Activated T-cell treated with anti-CD3 and anti-CD28 coated beads, Interleukin-2, amount 50 U/mL, for 72 hours (primary cell): ENCODE results near the gene PRKRIP1. TPM values are rescaled to one million over a fixed set of nuclear protein-coding genes. Genes with fewer than 3 reads are reported as not detected.
A peak's percentile ranks its signal among the peaks of the same experiment; 100 is the strongest.
"Not testable (repeated sequence)": the region's sequence is repeated elsewhere in the genome, so short reads cannot be mapped to it uniquely, and the experiment has no call there.

Experiments used
- ATAC-seq, 2 donors: fragments of 150-1000 bp; cut with Tn5 transposase; replicated peaks in 1 of 2; 2 replicates each; pipeline ENCODE4 v1.10.0; 2021; ENCODE audit warnings: moderate library complexity in 2 of 2, mild to moderate bottlenecking in 1 of 2
- DNase-seq, 2 donors: peaks; one replicate each; pipeline ENCODE4 v3.0.0; 2021 to 2022; ENCODE audit warnings: mixed read lengths in 1 of 2
- H3K27ac Mint-ChIP-seq: one replicate; pipeline ENCODE4 v1.8.0; 2022; ENCODE audit warnings: mild to moderate bottlenecking, moderate library complexity, mixed read lengths
- H3K27me3 Mint-ChIP-seq: one replicate; pipeline ENCODE4 v1.8.0; 2022; ENCODE audit warnings: low read depth, mixed read lengths
- H3K36me3 Mint-ChIP-seq, 2 donors: one replicate each; pipeline ENCODE4 v1.8.0; 2022; ENCODE audit warnings: mixed read lengths in 2 of 2, mild to moderate bottlenecking in 1 of 2; ENCODE audit not compliant: insufficient read depth in 2 of 2
- H3K4me1 Mint-ChIP-seq: one replicate; pipeline ENCODE4 v1.8.0; 2022; ENCODE audit warnings: low read depth, mixed read lengths
- H3K4me3 Mint-ChIP-seq, 2 donors: one replicate each; pipeline ENCODE4 v1.8.0; 2022; ENCODE audit warnings: mild to moderate bottlenecking in 2 of 2, mixed read lengths in 2 of 2, moderate library complexity in 2 of 2
- H3K9me3 Mint-ChIP-seq, 2 donors: one replicate each; pipeline ENCODE4 v1.8.0; 2022; ENCODE audit warnings: mixed read lengths in 2 of 2
- total RNA-seq, 2 donors: library from RNA; stranded (reverse); gene quantifications; one replicate each; pipeline ENCODE4 v1.2.3, GENCODE V29; 2022

Gene PRKRIP1
- total RNA-seq, 2 donors from 2014 or later = 30.6 to 35.7 TPM

- peaks cover 3 to 10% of the 10 kb centered on the region in 2 donors for H3K36me3 Mint-ChIP-seq
- H3K9me3 Mint-ChIP-seq = no peaks in the 10 kb centered on the region
- H3K27me3 Mint-ChIP-seq = no peaks in the 10 kb centered on the region
- DNase-seq = no peak
- no peak overlapping the region for H3K27ac Mint-ChIP-seq
- no peak for ATAC-seq
- H3K4me3 Mint-ChIP-seq = no peak overlapping the region
- peaks cover 6% of the 10 kb centered on the region for H3K4me1 Mint-ChIP-seq
Measured at GRCh38 chr7:102389810-102390209, 6.4 kb upstream of the PRKRIP1 start.

- H3K36me3 Mint-ChIP-seq = peaks cover 3 to 8% of the 10 kb centered on the region in 2 donors
- no peaks in the 10 kb centered on the region for H3K9me3 Mint-ChIP-seq
- no peak overlapping the region for H3K4me3 Mint-ChIP-seq
- peaks cover 17% of the 10 kb centered on the region for H3K4me1 Mint-ChIP-seq
- H3K27ac Mint-ChIP-seq = no peak overlapping the region
- ATAC-seq = peak; percentile 86 to 87
- H3K27me3 Mint-ChIP-seq = no peaks in the 10 kb centered on the region
- DNase-seq = peak; percentile 72 to 74
Measured at GRCh38 chr7:102390697-102391484, 5.3 kb upstream of the PRKRIP1 start.

GRCh38 chr7:102392330-102392729, 3.8 kb upstream of the PRKRIP1 start:
- no peak overlapping the region for H3K4me3 Mint-ChIP-seq
- H3K9me3 Mint-ChIP-seq = no peaks in the 10 kb centered on the region
- no peaks in the 10 kb centered on the region for H3K27me3 Mint-ChIP-seq
- no peak overlapping the region for H3K27ac Mint-ChIP-seq
- no peak for DNase-seq
- no peak for ATAC-seq
- H3K36me3 Mint-ChIP-seq = peaks cover 3 to 5% of the 10 kb centered on the region in 2 donors
- H3K4me1 Mint-ChIP-seq = peaks cover 25% of the 10 kb centered on the region

- H3K9me3 Mint-ChIP-seq = no peaks in the 10 kb centered on the region
- H3K27me3 Mint-ChIP-seq = no peaks in the 10 kb centered on the region
- no peak overlapping the region for H3K27ac Mint-ChIP-seq
- H3K4me1 Mint-ChIP-seq = peaks cover 29% of the 10 kb centered on the region
- no peak for ATAC-seq
- no peak overlapping the region for H3K4me3 Mint-ChIP-seq
- peaks cover 3 to 5% of the 10 kb centered on the region in 2 donors for H3K36me3 Mint-ChIP-seq
- no peak for DNase-seq
Measured at GRCh38 chr7:102393467-102393866, 2.7 kb upstream of the PRKRIP1 start.

DNA sequence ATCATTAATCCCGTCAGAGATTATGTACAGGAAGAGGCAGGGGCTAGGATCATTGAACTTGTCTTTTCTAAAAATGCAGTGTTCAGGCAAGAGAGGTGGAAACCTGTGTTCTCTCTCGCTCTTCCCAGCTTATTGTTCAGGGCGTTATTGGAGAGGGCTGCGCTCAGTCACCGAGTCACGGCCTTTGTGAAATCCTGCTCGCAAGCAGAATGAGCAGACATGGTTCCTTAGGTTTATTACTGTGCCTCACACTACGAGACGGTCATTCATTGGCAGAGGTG, 631 bp upstream of the PRKRIP1 start:
- Mint-ChIP-seq H3K27me3 (no peaks in the 10 kb centered on the region), H3K9me3 (no peaks in the 10 kb centered on the region), H3K27ac (peak overlapping the region; percentile 95), H3K4me3 (peak overlapping the region; percentile 82 to 94), H3K36me3 (peaks cover 8 to 13% of the 10 kb centered on the region in 2 donors), H3K4me1 (peaks cover 29% of the 10 kb centered on the region)
- DNase-seq (no peak), ATAC-seq (no peak)

GRCh38 chr7:102396710-102397019, 502 bp downstream of the PRKRIP1 start:
- no peak for DNase-seq
- peak overlapping the region; percentile 95 for H3K27ac Mint-ChIP-seq
- peaks cover 8 to 17% of the 10 kb centered on the region in 2 donors for H3K36me3 Mint-ChIP-seq
- no peaks in the 10 kb centered on the region for H3K27me3 Mint-ChIP-seq
- peaks cover 29% of the 10 kb centered on the region for H3K4me1 Mint-ChIP-seq
- peak overlapping the region; percentile 82 to 94 for H3K4me3 Mint-ChIP-seq
- H3K9me3 Mint-ChIP-seq = no peaks in the 10 kb centered on the region
- no peak for ATAC-seq

DNA sequence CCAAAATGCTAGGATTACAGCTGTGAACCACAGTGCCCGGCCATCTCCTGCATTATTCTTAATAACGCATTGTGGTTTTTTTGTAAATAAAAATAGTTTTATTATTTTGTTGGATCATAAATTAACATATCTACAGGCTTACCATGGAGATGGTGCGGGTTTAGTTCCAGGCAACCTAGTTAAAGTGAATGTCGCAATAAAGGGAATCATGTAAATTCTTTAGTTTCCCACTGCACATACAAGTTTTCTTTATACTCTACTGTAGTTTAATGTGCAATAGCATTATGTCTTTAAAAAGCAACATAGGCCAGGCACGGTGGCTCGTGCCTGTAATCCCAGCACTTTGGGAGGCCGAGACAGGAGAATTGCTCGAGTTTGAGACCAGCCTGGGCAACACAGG, 2.4 kb downstream of the PRKRIP1 start:
- H3K9me3 Mint-ChIP-seq = no peaks in the 10 kb centered on the region
- no peaks in the 10 kb centered on the region for H3K27me3 Mint-ChIP-seq
- no peak overlapping the region for H3K27ac Mint-ChIP-seq
- DNase-seq (no peak), ATAC-seq (no peak)
- H3K4me3 Mint-ChIP-seq = peak overlapping the region in 1 of 2 donors; percentile 51
- H3K4me1 Mint-ChIP-seq = peaks cover 22% of the 10 kb centered on the region
- peaks cover 6 to 17% of the 10 kb centered on the region in 2 donors for H3K36me3 Mint-ChIP-seq

DNA sequence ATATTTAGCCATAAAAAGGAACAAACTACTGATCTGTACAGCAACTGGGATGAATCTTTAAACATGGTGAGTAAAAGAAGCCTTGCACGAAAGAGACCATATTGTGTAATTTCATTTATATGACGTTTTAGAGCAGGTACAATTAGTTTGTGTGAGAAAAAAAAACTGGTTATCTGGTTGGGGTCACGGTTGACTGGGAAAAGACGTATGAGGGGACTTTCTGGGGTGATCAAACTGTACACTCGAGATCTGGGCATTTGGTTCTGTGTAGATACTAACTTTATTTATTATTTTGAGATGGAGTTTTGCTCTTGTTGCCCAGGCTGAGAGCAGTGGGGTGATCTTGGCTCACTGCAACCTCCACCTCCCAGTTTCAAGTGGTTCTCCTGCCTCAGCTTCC, 4.2 kb downstream of the PRKRIP1 start:
- no peaks in the 10 kb centered on the region for H3K27me3 Mint-ChIP-seq
- H3K36me3 Mint-ChIP-seq = peaks cover 5 to 21% of the 10 kb centered on the region in 2 donors
- DNase-seq = no peak
- H3K4me1 Mint-ChIP-seq = peaks cover 23% of the 10 kb centered on the region
- ATAC-seq = no peak
- no peak overlapping the region for H3K27ac Mint-ChIP-seq
- no peaks in the 10 kb centered on the region for H3K9me3 Mint-ChIP-seq
- no peak overlapping the region for H3K4me3 Mint-ChIP-seq

GRCh38 chr7:102403563-102403962, 7.4 kb downstream of the PRKRIP1 start:
- no peak for DNase-seq
- H3K9me3 Mint-ChIP-seq = no peaks in the 10 kb centered on the region
- H3K27me3 Mint-ChIP-seq = no peaks in the 10 kb centered on the region
- ATAC-seq = no peak
- H3K4me1 Mint-ChIP-seq = peaks cover 14% of the 10 kb centered on the region
- no peak overlapping the region for H3K4me3 Mint-ChIP-seq
- no peak overlapping the region for H3K27ac Mint-ChIP-seq
- peaks cover 8 to 32% of the 10 kb centered on the region in 2 donors for H3K36me3 Mint-ChIP-seq

DNA sequence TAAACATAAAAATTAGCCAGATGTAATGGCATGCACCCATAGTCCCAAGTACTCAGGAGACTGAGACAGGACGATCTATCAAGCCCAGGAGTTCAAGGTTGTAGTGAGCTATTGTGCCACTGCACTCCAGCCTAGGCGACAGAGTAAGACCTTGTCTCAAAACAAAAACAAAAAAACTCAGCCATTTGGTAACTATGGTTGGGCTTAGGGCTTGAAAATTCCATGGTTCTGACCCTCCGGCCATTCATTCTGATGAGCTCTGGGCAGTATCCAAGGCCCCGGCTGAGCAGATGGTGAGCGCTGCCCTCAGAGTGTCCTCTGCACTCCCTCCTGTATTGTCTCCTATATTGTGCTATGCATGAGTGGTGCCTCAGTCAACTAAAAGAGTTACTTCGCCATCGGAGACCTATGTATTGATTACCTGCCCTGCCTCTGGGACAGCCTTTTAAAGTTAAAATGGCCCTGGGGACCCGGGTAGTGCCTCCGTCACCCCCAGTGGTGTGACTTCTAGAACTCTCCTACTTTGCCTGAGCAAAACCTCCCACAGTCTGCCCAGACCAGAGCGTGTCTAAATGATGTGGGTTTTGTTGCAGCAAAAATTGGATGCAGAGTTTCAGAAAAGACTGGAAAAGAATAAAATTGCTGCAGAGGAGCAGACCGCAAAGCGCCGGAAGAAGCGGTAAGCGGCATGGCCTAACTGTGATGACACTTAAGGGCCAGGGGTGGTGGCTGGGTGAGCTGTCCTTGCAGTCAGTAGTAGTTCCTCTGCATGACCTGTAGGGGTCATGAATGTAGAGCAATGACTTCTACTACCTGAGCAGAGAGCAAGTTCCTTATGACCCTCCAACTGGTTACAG, 8.1 kb downstream of the PRKRIP1 start:
- H3K27me3 Mint-ChIP-seq = no peaks in the 10 kb centered on the region
- no peak overlapping the region for H3K27ac Mint-ChIP-seq
- DNase-seq (peak; percentile 41 to 49), ATAC-seq (peak; percentile 92 to 94)
- no peaks in the 10 kb centered on the region for H3K9me3 Mint-ChIP-seq
- peaks cover 9 to 35% of the 10 kb centered on the region in 2 donors for H3K36me3 Mint-ChIP-seq
- H3K4me3 Mint-ChIP-seq = no peak overlapping the region
- peaks cover 14% of the 10 kb centered on the region for H3K4me1 Mint-ChIP-seq

DNA sequence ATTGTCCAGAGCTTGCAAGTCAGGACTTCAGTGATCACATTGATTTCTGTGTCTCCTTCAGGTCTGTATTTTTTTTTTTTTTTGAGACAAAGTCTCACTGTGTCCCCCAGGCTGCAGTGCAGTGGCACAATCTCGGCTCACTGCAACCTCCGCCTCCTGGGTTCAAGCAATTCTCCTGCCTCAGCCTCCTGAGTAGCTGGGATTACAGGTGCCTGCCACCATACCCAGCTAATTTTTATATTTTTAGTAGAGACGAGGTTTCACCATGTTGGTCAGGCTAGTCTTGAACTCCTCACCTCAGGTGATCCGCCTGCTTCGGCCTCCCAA, 8.7 kb downstream of the PRKRIP1 start:
- H3K27me3 Mint-ChIP-seq, ATAC-seq, H3K27ac Mint-ChIP-seq, DNase-seq, H3K9me3 Mint-ChIP-seq, H3K4me3 Mint-ChIP-seq: not testable (repeated sequence)
- Mint-ChIP-seq H3K4me1 (peaks cover 14% of the 10 kb centered on the region), H3K36me3 (peaks cover 9 to 33% of the 10 kb centered on the region in 2 donors)

- ATAC-seq (no peak), DNase-seq (no peak)
- H3K36me3 Mint-ChIP-seq = peaks cover 14 to 37% of the 10 kb centered on the region in 2 donors
- no peak overlapping the region for H3K4me3 Mint-ChIP-seq
- H3K27ac Mint-ChIP-seq = peak overlapping the region; percentile 35
- H3K4me1 Mint-ChIP-seq = peaks cover 14% of the 10 kb centered on the region
- H3K9me3 Mint-ChIP-seq = peaks cover 0 to 3% of the 10 kb centered on the region in 2 donors
- no peaks in the 10 kb centered on the region for H3K27me3 Mint-ChIP-seq
Measured at GRCh38 chr7:102407910-102408309, 11.7 kb downstream of the PRKRIP1 start.

DNA sequence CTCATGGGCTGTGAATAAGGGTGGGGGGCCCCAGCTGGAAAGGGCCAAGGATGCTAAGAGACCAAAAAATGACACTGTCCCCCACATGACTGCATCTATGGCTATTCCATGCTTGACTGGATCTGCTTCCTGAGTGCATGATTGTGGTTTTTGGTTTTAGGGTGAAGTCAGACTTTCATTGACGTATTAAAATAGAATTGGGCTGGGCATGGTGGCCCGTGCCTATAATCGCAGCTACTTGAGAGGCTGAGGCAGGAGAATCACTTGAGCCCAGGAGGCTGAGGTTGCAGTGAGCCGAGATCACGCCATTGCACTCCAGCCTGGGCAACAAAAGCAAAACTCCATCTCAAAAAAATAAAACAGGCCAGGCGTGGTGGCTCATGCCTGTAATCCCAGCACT, 12.4 kb downstream of the PRKRIP1 start:
- not testable (repeated sequence) for H3K9me3 Mint-ChIP-seq, H3K27me3 Mint-ChIP-seq, H3K4me3 Mint-ChIP-seq, DNase-seq
- Mint-ChIP-seq H3K27ac (peak overlapping the region; percentile 35), H3K4me1 (peaks cover 14% of the 10 kb centered on the region), H3K36me3 (peaks cover 14 to 38% of the 10 kb centered on the region in 2 donors)
- ATAC-seq = peak in 1 of 2 donors; percentile 30
